Nephron (organoid): ENCODE measurements around the gene SIVA1.

Experiments
- H3K27ac Mint-ChIP-seq, 3 experiments: 2 replicates each; pipeline ENCODE4 v1.8.0; 2020; ENCODE audit warnings: mixed read lengths in 3 of 3, mild to moderate bottlenecking in 2 of 3, moderate library complexity in 1 of 3
- H3K27me3 Mint-ChIP-seq: 2 replicates; pipeline ENCODE4 v1.8.0; 2021; ENCODE audit warnings: low read depth, mild to moderate bottlenecking, moderate library complexity, mixed read lengths
- H3K36me3 Mint-ChIP-seq: 2 replicates; pipeline ENCODE4 v1.8.0; 2020; ENCODE audit warnings: low read depth, mixed read lengths
- H3K4me1 Mint-ChIP-seq: 2 replicates; pipeline ENCODE4 v1.8.0; 2020; ENCODE audit warnings: mixed read lengths
- H3K4me3 Mint-ChIP-seq, 3 experiments: 2 replicates each; pipeline ENCODE4 v1.8.0; 2020; ENCODE audit warnings: mild to moderate bottlenecking in 3 of 3, mixed read lengths in 3 of 3, moderate library complexity in 2 of 3
- H3K9me3 Mint-ChIP-seq: 2 replicates; pipeline ENCODE4 v1.8.0; 2020; ENCODE audit warnings: mixed read lengths
- TF ChIP-seq, protein P1 (sequence below), 3 experiments: fragments of 200-600 bp; sonication (generic); IDR thresholded peaks; one replicate each; pipeline ENCODE4 v1.5.0; 2021; ENCODE audit warnings: antibody characterized with exemption in 3 of 3; ENCODE audit not compliant: unreplicated experiment in 3 of 3

Gene SIVA1

DNA sequence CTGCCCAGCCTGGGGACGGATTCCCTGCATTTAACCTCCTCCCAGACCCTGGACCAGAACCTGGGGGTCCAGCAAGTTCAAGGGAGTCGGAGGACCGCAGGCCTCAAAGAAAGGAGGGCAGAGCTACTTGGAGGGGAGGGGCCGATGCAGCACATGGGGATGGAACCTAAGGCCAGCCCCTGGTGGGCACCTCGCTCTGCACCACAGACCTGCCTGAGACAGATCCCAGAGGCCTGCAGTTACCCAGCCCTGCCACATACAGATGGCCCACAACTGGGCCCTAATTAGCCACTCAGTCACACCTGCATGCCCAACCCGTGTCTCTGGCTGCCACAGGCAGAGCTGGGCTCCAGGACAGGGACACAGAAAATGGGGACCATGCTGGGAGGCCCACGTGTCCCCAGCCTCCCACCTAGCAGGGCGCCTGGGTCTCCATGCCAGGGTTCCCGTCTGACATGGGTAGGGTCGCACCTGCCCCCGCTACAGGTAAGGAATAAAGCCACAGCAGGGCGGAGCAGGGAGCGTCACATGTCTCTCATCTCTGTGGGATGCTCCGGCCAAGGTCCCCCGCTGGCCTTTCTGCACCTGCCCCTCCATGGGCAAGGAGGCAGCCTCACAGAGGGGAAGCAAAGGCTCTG lies 25.9 kb downstream of the SIVA1 start:
- H3K27me3 Mint-ChIP-seq = no peaks in the 10 kb centered on the region
- H3K27ac Mint-ChIP-seq = no peak overlapping the region
- no peak overlapping the region for H3K4me3 Mint-ChIP-seq
- H3K4me1 Mint-ChIP-seq = no peaks in the 10 kb centered on the region
- H3K9me3 Mint-ChIP-seq = no peaks in the 10 kb centered on the region
- TF ChIP-seq, protein P1, sequence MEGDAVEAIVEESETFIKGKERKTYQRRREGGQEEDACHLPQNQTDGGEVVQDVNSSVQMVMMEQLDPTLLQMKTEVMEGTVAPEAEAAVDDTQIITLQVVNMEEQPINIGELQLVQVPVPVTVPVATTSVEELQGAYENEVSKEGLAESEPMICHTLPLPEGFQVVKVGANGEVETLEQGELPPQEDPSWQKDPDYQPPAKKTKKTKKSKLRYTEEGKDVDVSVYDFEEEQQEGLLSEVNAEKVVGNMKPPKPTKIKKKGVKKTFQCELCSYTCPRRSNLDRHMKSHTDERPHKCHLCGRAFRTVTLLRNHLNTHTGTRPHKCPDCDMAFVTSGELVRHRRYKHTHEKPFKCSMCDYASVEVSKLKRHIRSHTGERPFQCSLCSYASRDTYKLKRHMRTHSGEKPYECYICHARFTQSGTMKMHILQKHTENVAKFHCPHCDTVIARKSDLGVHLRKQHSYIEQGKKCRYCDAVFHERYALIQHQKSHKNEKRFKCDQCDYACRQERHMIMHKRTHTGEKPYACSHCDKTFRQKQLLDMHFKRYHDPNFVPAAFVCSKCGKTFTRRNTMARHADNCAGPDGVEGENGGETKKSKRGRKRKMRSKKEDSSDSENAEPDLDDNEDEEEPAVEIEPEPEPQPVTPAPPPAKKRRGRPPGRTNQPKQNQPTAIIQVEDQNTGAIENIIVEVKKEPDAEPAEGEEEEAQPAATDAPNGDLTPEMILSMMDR (IDR thresholded peaks at IDR 0.05; ENCODE audit: unreplicated experiment in 3 of 3) = no peak
- H3K36me3 Mint-ChIP-seq = peaks cover 3% of the 10 kb centered on the region

DNA sequence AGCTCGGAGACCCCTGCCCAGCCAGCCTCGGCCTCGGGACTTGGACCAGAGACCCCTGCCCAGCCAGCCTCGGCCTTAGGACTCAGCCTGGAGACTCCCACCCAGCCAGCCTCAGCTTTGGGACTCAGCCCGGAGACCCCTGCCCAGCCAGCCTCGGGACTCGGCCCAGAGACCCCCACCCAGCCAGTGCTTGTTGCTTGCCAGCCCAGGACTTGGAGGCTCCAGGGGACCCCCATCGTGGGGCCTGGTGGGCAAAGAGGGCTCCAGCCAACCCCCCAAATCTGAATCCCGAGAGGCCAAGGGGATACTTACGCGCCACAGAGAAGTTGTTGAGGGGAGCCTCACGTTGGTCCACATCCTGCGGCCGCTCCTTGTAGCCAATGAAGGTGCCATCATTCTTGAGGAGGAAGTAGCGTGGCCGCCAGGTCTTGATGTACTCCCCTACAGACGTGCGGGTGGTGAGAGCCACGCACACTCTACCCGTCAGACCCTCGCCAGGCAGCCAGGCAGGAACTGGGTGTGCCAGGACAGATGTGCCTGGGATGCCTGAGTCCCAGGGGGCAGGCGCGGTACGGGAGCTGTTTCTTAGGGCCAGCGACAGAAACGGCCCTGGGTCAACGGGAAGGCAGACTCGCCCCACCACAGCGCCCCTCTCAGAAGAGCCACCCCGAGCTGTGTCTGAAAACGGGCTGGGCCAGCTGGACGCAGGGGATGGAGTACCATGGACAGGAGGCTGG lies 27.0 kb downstream of the SIVA1 start:
- no peak overlapping the region for H3K27ac Mint-ChIP-seq
- H3K9me3 Mint-ChIP-seq = no peaks in the 10 kb centered on the region
- peaks cover 3% of the 10 kb centered on the region for H3K36me3 Mint-ChIP-seq
- TF ChIP-seq, protein P1 (IDR thresholded peaks at IDR 0.05; ENCODE audit: unreplicated experiment in 3 of 3) = no peak
- no peak overlapping the region for H3K4me3 Mint-ChIP-seq
- no peaks in the 10 kb centered on the region for H3K27me3 Mint-ChIP-seq
- H3K4me1 Mint-ChIP-seq = no peaks in the 10 kb centered on the region

DNA sequence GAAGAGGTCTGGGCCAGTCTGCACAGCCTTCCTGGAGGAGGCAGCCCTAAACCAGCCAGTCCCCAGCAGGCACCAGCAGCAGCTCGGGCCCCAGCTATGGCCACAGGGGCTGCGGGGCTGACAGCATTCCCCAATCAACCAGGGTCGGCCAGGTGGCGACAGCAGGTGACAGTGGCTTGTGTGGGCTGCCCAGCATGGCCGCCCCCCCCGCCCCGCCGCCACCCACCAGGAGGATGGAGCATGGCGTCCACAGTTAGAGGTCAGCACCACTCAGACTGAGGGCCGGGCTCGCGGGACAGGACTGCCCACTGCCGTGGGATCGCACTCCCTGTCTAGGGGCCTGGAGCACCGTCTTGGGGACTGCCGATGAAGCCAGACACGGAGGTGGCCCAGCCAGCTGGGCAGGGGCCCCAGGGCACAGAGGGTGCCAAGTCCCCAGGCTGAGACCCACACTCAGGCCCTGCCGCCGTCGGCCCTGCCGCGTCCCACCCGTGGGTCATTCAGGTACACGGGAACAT lies 27.6 kb downstream of the SIVA1 start:
- no peak overlapping the region for H3K27ac Mint-ChIP-seq
- no peaks in the 10 kb centered on the region for H3K9me3 Mint-ChIP-seq
- H3K36me3 Mint-ChIP-seq = peaks cover 3% of the 10 kb centered on the region
- TF ChIP-seq, protein P1 (IDR thresholded peaks at IDR 0.05; ENCODE audit: unreplicated experiment in 3 of 3) = no peak
- H3K27me3 Mint-ChIP-seq = no peaks in the 10 kb centered on the region
- no peak overlapping the region for H3K4me3 Mint-ChIP-seq
- H3K4me1 Mint-ChIP-seq = no peaks in the 10 kb centered on the region

DNA sequence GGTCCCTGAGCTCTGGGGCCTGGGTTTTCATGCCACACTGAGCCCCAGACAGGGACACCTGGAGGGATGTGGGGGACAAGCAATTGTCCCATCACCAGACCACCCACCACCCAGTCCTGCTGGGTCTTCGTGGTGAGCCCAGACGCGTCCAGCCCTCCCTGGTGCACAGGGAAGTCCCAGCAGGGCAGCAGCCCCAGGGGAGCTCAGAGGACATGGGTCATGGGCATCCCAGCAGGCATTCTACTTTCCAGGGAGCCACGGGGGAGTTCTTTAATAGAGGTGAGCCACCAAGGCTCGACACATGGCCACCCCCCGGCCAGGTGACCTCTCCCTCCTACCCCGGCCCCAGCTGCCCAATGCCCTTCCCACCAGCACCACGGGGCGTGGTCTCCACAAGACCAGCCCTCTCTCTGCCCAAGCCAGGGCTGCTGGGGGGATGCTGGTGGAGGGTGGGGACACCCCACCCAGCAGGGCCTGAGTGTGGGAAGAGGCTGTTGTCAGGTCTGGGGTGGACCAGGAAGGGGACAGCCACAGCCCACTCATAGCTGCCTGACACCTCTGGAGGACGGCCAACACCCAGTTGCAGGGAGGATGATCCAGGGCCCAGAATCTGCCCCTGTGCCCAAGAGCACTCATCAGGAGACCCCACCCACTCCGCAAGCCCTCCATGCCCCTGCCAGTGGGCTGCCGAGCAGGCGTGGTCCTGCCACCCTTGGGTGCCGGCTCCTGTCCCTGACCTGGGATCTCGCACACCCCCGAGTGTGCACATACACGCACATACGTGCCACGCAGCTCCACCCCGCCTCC lies 28.5 kb downstream of the SIVA1 start:
- H3K27ac Mint-ChIP-seq = no peak overlapping the region
- no peaks in the 10 kb centered on the region for H3K9me3 Mint-ChIP-seq
- H3K4me3 Mint-ChIP-seq = no peak overlapping the region
- peaks cover 3% of the 10 kb centered on the region for H3K36me3 Mint-ChIP-seq
- no peaks in the 10 kb centered on the region for H3K27me3 Mint-ChIP-seq
- no peaks in the 10 kb centered on the region for H3K4me1 Mint-ChIP-seq
- TF ChIP-seq, protein P1 (IDR thresholded peaks at IDR 0.05; ENCODE audit: unreplicated experiment in 3 of 3) = no peak

DNA sequence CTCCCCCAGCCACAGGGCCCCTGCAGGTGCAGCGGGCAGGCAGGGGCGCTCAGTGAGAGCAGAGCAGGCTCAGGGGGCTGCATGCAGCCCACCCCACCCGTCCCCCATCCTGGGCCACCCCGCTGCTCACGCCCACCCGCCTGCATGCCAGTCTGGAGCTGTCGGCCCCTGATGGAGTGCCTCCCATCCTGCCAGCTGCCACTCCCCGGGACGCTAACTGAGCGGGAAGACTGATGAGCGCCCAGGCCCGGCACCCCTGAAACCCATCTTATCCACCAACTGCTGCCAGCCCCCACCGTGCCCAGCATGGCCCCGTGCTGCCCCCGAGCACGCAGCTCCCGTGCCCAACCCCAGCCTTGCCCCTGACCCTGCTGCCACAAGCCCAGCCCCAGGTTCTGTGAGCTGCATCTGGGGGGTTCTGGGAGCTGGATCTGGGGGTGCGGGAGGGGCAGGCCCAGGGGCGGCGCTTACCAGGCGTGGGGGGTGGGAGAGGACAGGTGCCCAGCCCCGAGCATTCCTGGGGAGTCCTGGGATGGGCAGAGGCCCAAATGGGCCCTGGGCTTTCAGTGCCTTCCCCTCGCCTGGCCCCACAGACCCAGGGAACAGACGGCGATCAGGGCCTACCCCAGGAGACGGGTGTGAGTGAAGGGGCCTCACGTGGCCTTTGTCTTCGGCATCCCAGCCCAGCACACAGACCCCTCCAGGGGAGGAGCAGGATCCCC lies 29.3 kb downstream of the SIVA1 start:
- TF ChIP-seq, protein P1 (IDR thresholded peaks at IDR 0.05; ENCODE audit: unreplicated experiment in 3 of 3) = no peak
- no peaks in the 10 kb centered on the region for H3K27me3 Mint-ChIP-seq
- H3K4me1 Mint-ChIP-seq = no peaks in the 10 kb centered on the region
- no peak overlapping the region for H3K27ac Mint-ChIP-seq
- H3K36me3 Mint-ChIP-seq = no peaks in the 10 kb centered on the region
- H3K4me3 Mint-ChIP-seq = no peak overlapping the region
- no peaks in the 10 kb centered on the region for H3K9me3 Mint-ChIP-seq
